Right atrium auricular region (tissue), 2 donors: ENCODE data around the gene TTLL11. TPM values are rescaled to one million over a fixed set of nuclear protein-coding genes. Genes with fewer than 3 reads are reported as not detected.

Source experiments
- DNase-seq: peaks from one replicate; pipeline ENCODE4 v3.0.0-alpha.2; 2019; ENCODE audit warnings: low spot score
- H3K27ac ChIP-seq, 2 donors: fragments of 200-600 bp; sonication (generic); 1 replicate in 1 of 2; 2 replicates in 1 of 2; pipeline ENCODE4 v1.5.1; 2016 to 2019
- H3K27me3 ChIP-seq, 2 donors: fragments of 200-600 bp; sonication (generic); one replicate each; pipeline versions ENCODE4 v1.5.1 to v1.6.0; 2017 to 2019
- H3K36me3 ChIP-seq: fragments of 200-600 bp; sonication (generic); one replicate; pipeline ENCODE4 v1.5.1; 2016
- H3K4me1 ChIP-seq, 2 donors: fragments of 200-600 bp; sonication (generic); one replicate each; pipeline versions ENCODE4 v1.5.1 to v1.6.0; 2017 to 2019
- H3K4me3 ChIP-seq, 2 donors: fragments of 200-600 bp; sonication (generic); 1 replicate in 1 of 2; 2 replicates in 1 of 2; pipeline ENCODE4 v1.5.1; 2017 to 2019; ENCODE audit warnings: mild to moderate bottlenecking in 1 of 2, moderate library complexity in 1 of 2
- H3K9me3 ChIP-seq, 2 donors: fragments of 200-600 bp; sonication (generic); one replicate each; pipeline ENCODE4 v1.5.1; 2019
- total RNA-seq, 2 donors: library from RNA; depleted of rRNA; stranded (reverse); fragments of >200 nt; gene quantifications; one replicate each; pipeline ENCODE4 v1.1.0, GENCODE V29; 2016
- TF ChIP-seq, protein P1 (sequence below), 2 donors: fragments of 200-600 bp; sonication (generic); IDR thresholded peaks; one replicate each; pipeline ENCODE4 v1.5.1; 2019; ENCODE audit warnings: antibody characterized with exemption in 2 of 2

Gene TTLL11
- total RNA-seq, 2 donors from 2014 or later: 5.9 to 7.8 TPM

DNA sequence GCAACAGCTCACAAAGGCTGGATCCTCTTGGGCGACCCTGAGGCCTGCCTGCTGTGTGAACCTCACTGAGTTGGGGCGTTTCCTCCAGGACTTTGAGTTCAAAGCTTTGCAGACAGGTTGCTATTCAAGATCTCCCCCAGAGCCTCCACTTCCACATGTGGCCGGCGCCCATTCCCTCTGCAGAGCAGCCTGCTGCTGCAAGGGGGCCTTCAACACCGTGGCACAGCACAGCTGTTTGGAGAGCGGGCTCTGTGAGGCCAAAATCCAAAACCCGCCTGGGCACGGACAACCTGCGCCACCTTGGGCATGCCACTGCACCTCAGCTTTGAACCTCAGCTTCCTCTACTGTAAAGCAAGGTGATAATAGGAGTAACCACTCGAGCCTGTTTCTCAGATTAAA lies 281.4 kb downstream of the TTLL11 start:
- no peak overlapping the region for H3K4me3 ChIP-seq
- no peak overlapping the region for H3K27ac ChIP-seq
- TF ChIP-seq, protein P1, sequence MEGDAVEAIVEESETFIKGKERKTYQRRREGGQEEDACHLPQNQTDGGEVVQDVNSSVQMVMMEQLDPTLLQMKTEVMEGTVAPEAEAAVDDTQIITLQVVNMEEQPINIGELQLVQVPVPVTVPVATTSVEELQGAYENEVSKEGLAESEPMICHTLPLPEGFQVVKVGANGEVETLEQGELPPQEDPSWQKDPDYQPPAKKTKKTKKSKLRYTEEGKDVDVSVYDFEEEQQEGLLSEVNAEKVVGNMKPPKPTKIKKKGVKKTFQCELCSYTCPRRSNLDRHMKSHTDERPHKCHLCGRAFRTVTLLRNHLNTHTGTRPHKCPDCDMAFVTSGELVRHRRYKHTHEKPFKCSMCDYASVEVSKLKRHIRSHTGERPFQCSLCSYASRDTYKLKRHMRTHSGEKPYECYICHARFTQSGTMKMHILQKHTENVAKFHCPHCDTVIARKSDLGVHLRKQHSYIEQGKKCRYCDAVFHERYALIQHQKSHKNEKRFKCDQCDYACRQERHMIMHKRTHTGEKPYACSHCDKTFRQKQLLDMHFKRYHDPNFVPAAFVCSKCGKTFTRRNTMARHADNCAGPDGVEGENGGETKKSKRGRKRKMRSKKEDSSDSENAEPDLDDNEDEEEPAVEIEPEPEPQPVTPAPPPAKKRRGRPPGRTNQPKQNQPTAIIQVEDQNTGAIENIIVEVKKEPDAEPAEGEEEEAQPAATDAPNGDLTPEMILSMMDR (IDR thresholded peaks at IDR 0.05): no peak
- H3K27me3 ChIP-seq: no peaks in the 10 kb centered on the region
- no peaks in the 10 kb centered on the region for H3K36me3 ChIP-seq
- H3K4me1 ChIP-seq: no peaks in the 10 kb centered on the region
- DNase-seq: no peak
- H3K9me3 ChIP-seq: no peaks in the 10 kb centered on the region

DNA sequence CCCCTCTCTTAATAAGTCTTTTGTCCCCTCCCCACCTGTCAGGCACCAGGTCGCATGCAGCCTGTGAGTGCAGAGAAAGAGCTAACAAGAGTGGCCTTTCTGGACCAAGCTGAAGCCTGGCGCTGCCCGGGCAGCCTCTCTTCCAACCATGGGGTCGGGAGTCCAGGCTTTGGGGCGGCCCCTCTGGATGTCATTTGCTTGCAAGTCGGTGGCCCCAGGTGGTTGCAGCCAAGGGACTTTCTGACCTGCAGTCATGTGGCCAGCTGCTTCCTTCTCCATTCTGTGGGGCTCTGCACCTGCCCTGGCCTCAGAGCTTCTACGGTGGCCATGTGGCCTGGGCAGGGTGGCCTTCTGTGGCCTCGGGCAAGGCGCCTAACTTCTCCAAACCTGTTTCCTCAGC lies 282.0 kb downstream of the TTLL11 start:
- H3K27me3 ChIP-seq: no peaks in the 10 kb centered on the region
- H3K4me1 ChIP-seq: no peaks in the 10 kb centered on the region
- H3K4me3 ChIP-seq: no peak overlapping the region
- TF ChIP-seq, protein P1 (IDR thresholded peaks at IDR 0.05): no peak
- no peaks in the 10 kb centered on the region for H3K9me3 ChIP-seq
- DNase-seq: no peak
- no peaks in the 10 kb centered on the region for H3K36me3 ChIP-seq
- no peak overlapping the region for H3K27ac ChIP-seq

DNA sequence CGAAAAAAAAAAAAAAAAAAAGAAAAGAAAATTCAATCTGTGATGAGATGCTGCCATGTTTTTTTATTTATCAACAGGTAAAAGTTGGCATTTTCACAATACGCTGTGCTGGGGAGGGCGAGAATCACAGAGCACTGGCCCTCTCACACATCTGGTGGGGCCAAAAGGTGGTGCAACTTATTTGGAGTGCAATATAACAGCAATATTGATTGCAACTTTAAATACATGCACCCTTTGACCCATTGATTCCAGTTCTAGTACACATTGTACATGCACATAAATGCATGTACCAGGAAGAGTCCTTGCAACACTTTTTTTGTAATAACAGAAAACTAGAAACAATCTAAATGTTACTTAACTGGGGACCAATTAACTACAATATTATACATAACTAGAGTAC lies 282.6 kb downstream of the TTLL11 start:
- H3K4me3 ChIP-seq: no peak overlapping the region
- H3K9me3 ChIP-seq: no peaks in the 10 kb centered on the region
- no peak for DNase-seq
- TF ChIP-seq, protein P1 (IDR thresholded peaks at IDR 0.05): no peak
- no peaks in the 10 kb centered on the region for H3K27me3 ChIP-seq
- H3K27ac ChIP-seq: no peak overlapping the region
- no peaks in the 10 kb centered on the region for H3K4me1 ChIP-seq
- H3K36me3 ChIP-seq: no peaks in the 10 kb centered on the region

DNA sequence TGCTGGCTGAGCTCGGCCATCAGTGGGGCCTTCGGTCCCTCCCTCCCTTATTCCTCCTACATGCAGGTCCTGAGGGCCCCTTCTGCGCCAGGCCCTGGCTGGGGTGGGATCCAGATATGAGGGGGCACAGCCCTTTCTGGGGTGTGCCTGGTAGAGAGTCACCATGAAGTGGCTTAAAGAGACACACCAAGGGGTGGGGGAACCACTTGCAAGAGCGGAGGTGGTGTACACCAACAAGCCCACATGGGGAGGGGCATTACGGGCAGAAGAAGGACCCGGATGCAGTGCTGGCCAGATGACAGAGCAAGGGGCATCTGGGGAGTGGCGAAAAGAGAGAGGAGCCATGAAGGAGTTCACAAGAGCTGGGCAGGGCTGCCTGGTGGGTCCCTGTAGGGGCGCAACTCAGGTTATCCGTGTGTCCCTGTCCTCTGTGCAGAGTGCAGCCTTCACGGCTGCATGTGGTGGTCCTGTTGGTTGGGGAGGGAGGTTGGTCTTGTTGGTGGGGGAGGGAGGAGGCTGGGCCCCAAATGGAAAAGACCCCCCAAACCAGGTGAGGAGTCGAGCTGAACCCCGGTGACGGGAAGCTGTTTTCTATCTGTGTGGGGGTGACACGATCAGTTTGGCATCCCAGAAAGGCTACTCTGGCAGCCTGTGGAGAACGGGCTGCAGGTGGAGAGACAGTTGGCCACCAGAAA lies 283.6 kb downstream of the TTLL11 start:
- TF ChIP-seq, protein P1 (IDR thresholded peaks at IDR 0.05): no peak
- no peak overlapping the region for H3K27ac ChIP-seq

DNA sequence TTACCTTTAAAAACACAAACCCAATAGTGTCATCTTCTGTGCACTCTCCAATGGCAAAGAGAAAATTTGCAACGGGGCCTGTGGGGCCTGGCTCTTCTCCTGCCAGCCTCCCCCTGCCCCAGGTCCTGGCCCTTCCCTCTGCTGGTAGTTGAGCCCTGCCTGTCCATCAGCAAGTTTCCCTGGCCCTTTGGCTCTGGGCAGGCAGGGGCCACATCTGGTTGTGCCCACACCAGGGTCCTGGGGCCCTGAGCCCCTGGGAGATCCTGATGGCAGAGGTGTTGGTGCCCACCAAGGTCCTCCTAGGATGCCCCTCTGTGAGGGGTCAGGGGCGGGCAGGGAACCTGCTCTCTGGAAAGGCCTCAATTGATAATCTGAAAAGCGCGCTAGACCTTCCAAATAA lies 284.3 kb downstream of the TTLL11 start:
- Histone ChIP-seq H3K36me3 (no peaks in the 10 kb centered on the region), H3K27ac (no peak overlapping the region), H3K4me1 (no peaks in the 10 kb centered on the region), H3K9me3 (peaks cover 0 to 14% of the 10 kb centered on the region in 2 donors), H3K4me3 (no peak overlapping the region), H3K27me3 (no peaks in the 10 kb centered on the region)
- no peak for DNase-seq
- TF ChIP-seq, protein P1 (IDR thresholded peaks at IDR 0.05): no peak

More for the DNA sequence above, 283.6 kb downstream of the TTLL11 start:
- peaks cover 0 to 7% of the 10 kb centered on the region in 2 donors for H3K9me3 ChIP-seq
- H3K4me3 ChIP-seq: no peak overlapping the region
- H3K4me1 ChIP-seq: no peaks in the 10 kb centered on the region
- no peaks in the 10 kb centered on the region for H3K36me3 ChIP-seq
- H3K27me3 ChIP-seq: no peaks in the 10 kb centered on the region
- DNase-seq: no peak

DNA sequence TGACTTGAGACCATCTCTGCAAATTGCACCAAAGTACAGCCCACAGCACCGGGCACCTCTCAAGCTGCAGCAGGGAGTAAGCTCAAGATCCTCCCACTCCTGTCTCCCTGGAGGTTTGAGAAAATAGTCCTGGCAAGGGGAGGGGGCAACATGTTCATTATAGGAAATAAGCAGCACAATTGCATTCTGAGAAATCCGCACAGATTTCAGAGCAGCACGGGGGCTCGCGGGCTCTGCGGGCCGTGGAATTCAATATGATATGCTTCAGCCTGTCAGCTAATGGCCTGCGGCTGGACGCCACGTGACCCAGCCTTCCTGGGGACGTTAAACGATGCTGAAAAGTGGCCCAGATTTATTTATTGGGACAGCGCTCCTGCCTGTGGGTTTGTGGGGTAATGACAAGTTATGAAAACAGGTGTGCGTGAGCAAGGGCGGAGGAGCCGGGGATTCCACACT lies 285.3 kb downstream of the TTLL11 start:
- Histone ChIP-seq H3K27me3 (no peaks in the 10 kb centered on the region), H3K4me1 (no peaks in the 10 kb centered on the region), H3K27ac (no peak overlapping the region), H3K36me3 (no peaks in the 10 kb centered on the region), H3K4me3 (no peak overlapping the region), H3K9me3 (peaks cover 0 to 14% of the 10 kb centered on the region in 2 donors)
- TF ChIP-seq, protein P1 (IDR thresholded peaks at IDR 0.05): no peak
- no peak for DNase-seq
